Measurements from ENCODE around the gene MAP3K20. TPM values are rescaled to one million over a fixed set of nuclear protein-coding genes. Genes with fewer than 3 reads are reported as not detected.

The MAP3K20 gene
- total and polyA plus RNA-seq, 2 of the 8 experiments (the other 6 are each of a cell fraction or from before 2014, with no cell fraction given): 3.1 to 11.1 TPM

DNA sequence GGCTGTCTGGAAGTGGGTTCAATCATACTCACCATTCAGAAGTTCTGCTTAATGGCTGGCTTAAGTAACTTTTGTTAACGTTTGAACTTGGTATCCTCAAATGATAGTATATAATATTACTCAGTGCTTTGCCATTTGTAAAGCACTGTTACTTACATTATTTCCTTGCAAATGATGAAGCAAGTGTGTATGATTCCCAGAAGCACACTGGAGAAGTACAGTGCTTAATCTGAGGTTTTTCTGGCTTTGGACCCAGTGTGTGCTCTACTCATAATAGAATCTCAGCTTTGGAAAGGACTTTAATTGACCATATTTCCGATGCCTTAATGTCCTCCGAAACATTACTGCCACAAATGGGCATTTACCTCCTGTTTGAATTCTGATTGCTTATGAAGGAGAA, 63.3 kb downstream of the MAP3K20 start:
- Histone ChIP-seq H4K8ac (ENCODE audit: extremely low read depth, insufficient read depth, low read length) (no peak overlapping the region), H2BK15ac (ENCODE audit: low read length) (no peak overlapping the region), H3K23me2 (ENCODE audit: low read depth, low read length) (no peaks in the 10 kb centered on the region), H3K79me1 (ENCODE audit: low read depth, low read length) (no peaks in the 10 kb centered on the region), H3K27me3 (replicated peaks in 1 of 4; ENCODE audit: control insufficient read depth in 3 of 4, extremely low read depth in 1 of 4, insufficient read depth in 3 of 4, low read length in 3 of 4) (no peaks in the 10 kb centered on the region), H3K79me2 (ENCODE audit: control insufficient read depth in 1 of 2, insufficient read depth in 2 of 2, low read length in 2 of 2) (no peaks in the 10 kb centered on the region), H3K14ac (ENCODE audit: insufficient read length) (no peak overlapping the region), H4K20me1 (replicated peaks in 1 of 2; ENCODE audit: control insufficient read depth in 1 of 2, insufficient read depth in 2 of 2, low read length in 2 of 2) (no peaks in the 10 kb centered on the region), H3K36me3 (ENCODE audit: control insufficient read depth in 2 of 4, insufficient read depth in 4 of 4, low read length in 3 of 4) (no peaks in the 10 kb centered on the region; a peak in 1 of 8 replicates), H3K9ac (replicated peaks in 1 of 4; ENCODE audit: extremely low read depth in 1 of 4, low read depth in 3 of 4, low read length in 3 of 4) (no peak overlapping the region), H2BK20ac (ENCODE audit: low read length) (no peak overlapping the region), H3K9me3 (ENCODE audit: insufficient read depth in 2 of 2, low read depth in 1 of 2, low read length in 1 of 2) (0 out of 4 replicates have a peak, but pooled peaks cover 0 to 2% of the 10 kb centered on the region in 2 experiments), H3K4me3 (ENCODE audit: extremely low read depth in 1 of 4, insufficient read depth in 2 of 4, low read depth in 3 of 4, low read length in 4 of 4) (no peak overlapping the region), H2AK5ac (ENCODE audit: low read depth, low read length) (no peak overlapping the region), H2BK5ac (ENCODE audit: low read depth, low read length) (no peak overlapping the region), H3K18ac (ENCODE audit: extremely low read depth, low read length) (no peak overlapping the region), H3K23ac (ENCODE audit: insufficient read length) (no peak overlapping the region), H4K91ac (replicated peaks; ENCODE audit: insufficient read length, low read length) (no peak overlapping the region), H3K27ac (ENCODE audit: low read depth, low read length) (no peak overlapping the region), H2BK120ac (replicated peaks; ENCODE audit: low read depth, low read length) (no peak overlapping the region), H2BK12ac (ENCODE audit: low read depth, low read length) (no peak overlapping the region), H4K5ac (ENCODE audit: insufficient read length, low read depth, low read length) (no peak overlapping the region), H3K56ac (replicated peaks; ENCODE audit: insufficient read length, low read depth, low read length) (no peak overlapping the region), H3K4me2 (ENCODE audit: insufficient read depth in 1 of 2, low read depth in 2 of 2, low read length in 2 of 2) (no peak overlapping the region), H2AFZ (ENCODE audit: low read length) (no peak overlapping the region), H3K4me1 (replicated peaks in 1 of 4; ENCODE audit: control insufficient read depth in 3 of 4, insufficient read depth in 4 of 4, low read length in 3 of 4) (peaks cover 0 to 3% (median 0%) of the 10 kb centered on the region in 4 experiments; a peak in 2 of 7 replicates), H3K4ac (replicated peaks; ENCODE audit: insufficient read length, low read depth, low read length) (no peak overlapping the region)
- DNase-seq (ENCODE audit: low read depth in 1 of 2, low spot score in 2 of 2) (no peak), FAIRE-seq (no peak)
- WGBS, 2 experiments (ENCODE audit: extremely low coverage in 1 of 2, insufficient coverage in 1 of 2, insufficient read length in 1 of 2, insufficient replicate concordance in 2 of 2, low coverage in 1 of 2, low lambda C conversion rate in 2 of 2, missing lambda C conversion rate in 1 of 2): 76% methylated on average over 3 of the region's 3 CpGs; no CpG with 5 or more reads in 1 of the 2 experiments
- ChIA-PET POLR2A (ENCODE audit: partially characterized antibody) (no interaction called here), CTCF (ENCODE audit: partially characterized antibody) (interaction anchor here (0.6 to 2.4 kb wide), 4 partner anchors 22 to 72 kb away, joined by 3 to 7 read pairs (median 4); no protein-coding TSS in a partner anchor)
- no peak for TF ChIP-seq TBP (IDR thresholded peaks at IDR 0.05; ENCODE audit: low read depth, low read length)
- no peak for TF ChIP-seq EGR1 (IDR thresholded peaks at IDR 0.05; ENCODE audit: borderline replicate concordance, low read depth, low read length)
- TF ChIP-seq, protein P1, sequence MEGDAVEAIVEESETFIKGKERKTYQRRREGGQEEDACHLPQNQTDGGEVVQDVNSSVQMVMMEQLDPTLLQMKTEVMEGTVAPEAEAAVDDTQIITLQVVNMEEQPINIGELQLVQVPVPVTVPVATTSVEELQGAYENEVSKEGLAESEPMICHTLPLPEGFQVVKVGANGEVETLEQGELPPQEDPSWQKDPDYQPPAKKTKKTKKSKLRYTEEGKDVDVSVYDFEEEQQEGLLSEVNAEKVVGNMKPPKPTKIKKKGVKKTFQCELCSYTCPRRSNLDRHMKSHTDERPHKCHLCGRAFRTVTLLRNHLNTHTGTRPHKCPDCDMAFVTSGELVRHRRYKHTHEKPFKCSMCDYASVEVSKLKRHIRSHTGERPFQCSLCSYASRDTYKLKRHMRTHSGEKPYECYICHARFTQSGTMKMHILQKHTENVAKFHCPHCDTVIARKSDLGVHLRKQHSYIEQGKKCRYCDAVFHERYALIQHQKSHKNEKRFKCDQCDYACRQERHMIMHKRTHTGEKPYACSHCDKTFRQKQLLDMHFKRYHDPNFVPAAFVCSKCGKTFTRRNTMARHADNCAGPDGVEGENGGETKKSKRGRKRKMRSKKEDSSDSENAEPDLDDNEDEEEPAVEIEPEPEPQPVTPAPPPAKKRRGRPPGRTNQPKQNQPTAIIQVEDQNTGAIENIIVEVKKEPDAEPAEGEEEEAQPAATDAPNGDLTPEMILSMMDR (IDR thresholded peaks at IDR 0.05; ENCODE audit: control extremely low read depth in 1 of 3, insufficient read depth in 1 of 3, low read depth in 1 of 3, low read length in 3 of 3): no peak
- no peak for TF ChIP-seq GTF2F1 (IDR thresholded peaks at IDR 0.05; ENCODE audit: borderline replicate concordance, low read depth, low read length)
- TF ChIP-seq NANOG (IDR thresholded peaks at IDR 0.05; ENCODE audit: insufficient read depth, low read depth, low read length, poor library complexity, severe bottlenecking): no peak
- no peak for TF ChIP-seq KDM4A (IDR thresholded peaks at IDR 0.05; ENCODE audit: low read depth, low read length, severe bottlenecking)

Measured in H1 (cell line).